HEK293 (cell line): ENCODE measurements around the gene HDHD5.

Experiments used
- BCL11A ChIP-seq: fragments of 450-650 bp; formaldehyde crosslinking; IDR thresholded peaks from 2 replicates; pipeline ENCODE4 v1.5.1; 2016; ENCODE audit warnings: low read depth, missing biosample characterization, missing genetic modification characterization
- IKZF3 ChIP-seq: fragments of 450-650 bp; IDR thresholded peaks from 2 replicates; pipeline ENCODE4 v1.5.0; 2018; ENCODE audit warnings: missing biosample characterization, mild to moderate bottlenecking, missing genetic modification characterization, moderate library complexity
- KLF16 ChIP-seq: fragments of 450-650 bp; formaldehyde crosslinking; IDR thresholded peaks from 2 replicates; pipeline ENCODE4 v1.5.1; 2017; ENCODE audit warnings: missing biosample characterization, missing genetic modification characterization
- KLF9 ChIP-seq: fragments of 450-650 bp; formaldehyde crosslinking; IDR thresholded peaks from 2 replicates; pipeline ENCODE4 v1.5.1; 2016; ENCODE audit warnings: missing biosample characterization, missing genetic modification characterization, low read depth
- SETDB1 ChIP-seq: IDR thresholded peaks from one replicate; pipeline ENCODE4 v1.6.1; 2017; ENCODE audit warnings: mild to moderate bottlenecking, low read length, moderate library complexity, mixed read lengths; ENCODE audit not compliant: insufficient read length
- YY1 ChIP-seq: fragments of 450-650 bp; formaldehyde crosslinking; IDR thresholded peaks from 2 replicates; pipeline ENCODE4 v1.5.1; 2018; ENCODE audit warnings: missing biosample characterization, missing genetic modification characterization
- ZNF132 ChIP-seq: fragments of 450-650 bp; formaldehyde crosslinking; IDR thresholded peaks from 2 replicates; pipeline ENCODE4 v1.5.1; 2017; ENCODE audit warnings: missing biosample characterization, missing genetic modification characterization, borderline replicate concordance
- ZNF211 ChIP-seq: fragments of 450-650 bp; formaldehyde crosslinking; IDR thresholded peaks from 2 replicates; pipeline ENCODE4 v1.5.1; 2016; ENCODE audit warnings: low read depth, missing biosample characterization, missing genetic modification characterization
- ZNF24 ChIP-seq: fragments of 450-650 bp; formaldehyde crosslinking; IDR thresholded peaks from 2 replicates; pipeline ENCODE4 v1.5.1; 2016; ENCODE audit warnings: missing biosample characterization, missing genetic modification characterization
- ZNF785 ChIP-seq: fragments of 450-650 bp; formaldehyde crosslinking; IDR thresholded peaks from 2 replicates; pipeline ENCODE4 v1.5.1; 2016; ENCODE audit warnings: missing biosample characterization, missing genetic modification characterization
- TF ChIP-seq, protein P1 (sequence below): fragments of 450-650 bp; formaldehyde crosslinking; IDR thresholded peaks from 2 replicates; pipeline ENCODE4 v1.5.1; 2016; ENCODE audit warnings: missing biosample characterization, missing genetic modification characterization
- TF ChIP-seq, protein P2 (sequence below): fragments of 450-650 bp; formaldehyde crosslinking; IDR thresholded peaks from 2 replicates; pipeline ENCODE4 v1.5.1; 2016; ENCODE audit warnings: missing biosample characterization, missing genetic modification characterization, low read depth

DNA sequence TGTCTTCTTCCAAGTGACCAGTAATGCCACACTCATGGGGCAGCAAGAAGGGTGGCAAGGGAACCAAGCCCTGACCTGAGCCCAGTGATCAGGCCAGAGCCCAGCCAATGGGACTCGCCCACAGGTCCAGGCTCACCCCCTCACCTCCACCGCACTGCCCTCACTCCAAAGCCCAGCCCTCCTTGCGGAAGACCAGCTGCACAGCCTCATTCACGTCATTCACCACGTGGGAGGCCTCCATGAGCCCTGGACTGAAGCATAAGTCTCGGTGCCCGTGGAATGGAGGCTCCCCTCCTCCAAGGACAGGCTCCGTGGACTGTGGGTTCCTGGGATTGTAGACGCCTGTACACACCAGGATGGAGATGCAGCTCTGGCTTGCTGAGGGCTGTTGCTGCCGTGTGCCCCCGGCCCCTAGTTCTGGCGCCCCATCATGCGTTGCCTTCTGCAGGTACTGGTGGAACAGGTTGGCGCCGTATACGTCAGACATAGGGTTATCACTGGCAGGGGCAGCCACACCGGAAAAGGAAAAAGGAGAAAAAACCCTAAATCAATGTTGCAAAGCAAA is 21.1 kb downstream of the HDHD5 start:
- TF ChIP-seq ZNF785 (no peak), ZNF132 (no peak), IKZF3 (tag by site-specific recombination) (no peak), SETDB1 (no peak), YY1 (tag by site-specific recombination) (no peak), KLF16 (no peak), ZNF24 (no peak), KLF9 (no peak), ZNF211 (tag by site-specific recombination) (no peak), BCL11A (tag by site-specific recombination) (no peak)
- TF ChIP-seq, protein P1, sequence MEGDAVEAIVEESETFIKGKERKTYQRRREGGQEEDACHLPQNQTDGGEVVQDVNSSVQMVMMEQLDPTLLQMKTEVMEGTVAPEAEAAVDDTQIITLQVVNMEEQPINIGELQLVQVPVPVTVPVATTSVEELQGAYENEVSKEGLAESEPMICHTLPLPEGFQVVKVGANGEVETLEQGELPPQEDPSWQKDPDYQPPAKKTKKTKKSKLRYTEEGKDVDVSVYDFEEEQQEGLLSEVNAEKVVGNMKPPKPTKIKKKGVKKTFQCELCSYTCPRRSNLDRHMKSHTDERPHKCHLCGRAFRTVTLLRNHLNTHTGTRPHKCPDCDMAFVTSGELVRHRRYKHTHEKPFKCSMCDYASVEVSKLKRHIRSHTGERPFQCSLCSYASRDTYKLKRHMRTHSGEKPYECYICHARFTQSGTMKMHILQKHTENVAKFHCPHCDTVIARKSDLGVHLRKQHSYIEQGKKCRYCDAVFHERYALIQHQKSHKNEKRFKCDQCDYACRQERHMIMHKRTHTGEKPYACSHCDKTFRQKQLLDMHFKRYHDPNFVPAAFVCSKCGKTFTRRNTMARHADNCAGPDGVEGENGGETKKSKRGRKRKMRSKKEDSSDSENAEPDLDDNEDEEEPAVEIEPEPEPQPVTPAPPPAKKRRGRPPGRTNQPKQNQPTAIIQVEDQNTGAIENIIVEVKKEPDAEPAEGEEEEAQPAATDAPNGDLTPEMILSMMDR (tag by site-specific recombination), result no peak
- TF ChIP-seq, protein P2, sequence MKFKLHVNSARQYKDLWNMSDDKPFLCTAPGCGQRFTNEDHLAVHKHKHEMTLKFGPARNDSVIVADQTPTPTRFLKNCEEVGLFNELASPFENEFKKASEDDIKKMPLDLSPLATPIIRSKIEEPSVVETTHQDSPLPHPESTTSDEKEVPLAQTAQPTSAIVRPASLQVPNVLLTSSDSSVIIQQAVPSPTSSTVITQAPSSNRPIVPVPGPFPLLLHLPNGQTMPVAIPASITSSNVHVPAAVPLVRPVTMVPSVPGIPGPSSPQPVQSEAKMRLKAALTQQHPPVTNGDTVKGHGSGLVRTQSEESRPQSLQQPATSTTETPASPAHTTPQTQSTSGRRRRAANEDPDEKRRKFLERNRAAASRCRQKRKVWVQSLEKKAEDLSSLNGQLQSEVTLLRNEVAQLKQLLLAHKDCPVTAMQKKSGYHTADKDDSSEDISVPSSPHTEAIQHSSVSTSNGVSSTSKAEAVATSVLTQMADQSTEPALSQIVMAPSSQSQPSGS (tag by site-specific recombination), result no peak
